Measurements from ENCODE around the gene GRAMD2A.

GRCh38 chr15:72193836-72194396 lies 3.7 kb downstream of the GRAMD2A start:
- TF ChIP-seq EZH2 (IDR thresholded peaks at IDR 0.05; ENCODE audit: low read depth, unreplicated experiment) (no peak), JUNB (IDR thresholded peaks at IDR 0.05; ENCODE audit: unreplicated experiment) (no peak), STAT1 (IDR thresholded peaks at IDR 0.05; ENCODE audit: unreplicated experiment) (no peak), CTCF (conservative IDR thresholded peaks at IDR 0.05; ENCODE audit: low read depth in 2 of 2) (no peak)

Measured in GM23338 (cell line).